NCI-H1436 treated with DMSO at 0.1 percent for 48 hours (cell line): ENCODE measurements around the gene ARL15.

Experiments used
- DNase-seq: peaks from one replicate; lab custom pipeline; 2025; lab: John Stamatoyannopoulos, UW

The ARL15 gene

GRCh38 chr5:54030981-54031380 is 279.4 kb downstream of the ARL15 start:
- DNase-seq = no peak

DNA sequence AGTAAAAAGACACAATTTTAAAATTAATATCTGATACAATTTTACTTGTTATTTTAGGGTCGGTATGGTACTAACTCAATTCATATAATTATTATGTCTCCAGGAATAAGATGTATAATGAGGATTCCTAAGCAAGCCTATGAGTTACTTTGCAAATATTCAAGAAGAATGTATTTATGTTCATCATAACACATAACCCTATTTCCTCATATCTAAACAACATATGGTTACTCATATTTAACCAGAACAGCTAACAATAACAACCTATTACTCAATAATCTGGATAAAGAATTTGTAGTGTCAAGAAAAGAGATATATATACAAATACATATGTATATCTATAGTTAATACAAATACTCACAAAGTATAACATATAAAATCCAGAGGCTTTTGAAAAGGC is 285.9 kb downstream of the ARL15 start:
- DNase-seq = no peak

- no peak for DNase-seq
Measured at GRCh38 chr5:54022223-54022622, 288.1 kb downstream of the ARL15 start.

GRCh38 chr5:54021431-54022164 is 288.8 kb downstream of the ARL15 start:
- no peak for DNase-seq

DNA sequence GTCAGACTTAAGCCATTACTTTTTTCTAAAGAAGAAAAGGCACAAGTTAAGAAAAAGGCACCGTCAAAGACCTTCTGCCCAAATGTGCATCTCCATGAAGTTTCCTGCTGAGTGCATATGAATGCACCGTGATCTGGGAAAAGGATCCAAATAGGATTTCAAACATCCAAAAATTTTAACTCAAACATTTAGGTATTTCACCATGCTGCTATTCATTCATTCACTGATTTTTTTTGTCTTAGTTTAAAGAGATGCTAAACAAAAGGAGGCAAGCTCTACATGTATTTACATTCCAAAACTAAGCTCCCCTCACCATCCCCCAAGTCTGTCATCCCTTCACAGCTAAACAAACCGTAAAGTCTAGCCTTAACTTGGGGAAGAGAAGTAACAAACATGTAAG is 291.9 kb downstream of the ARL15 start:
- DNase-seq = no peak

DNA sequence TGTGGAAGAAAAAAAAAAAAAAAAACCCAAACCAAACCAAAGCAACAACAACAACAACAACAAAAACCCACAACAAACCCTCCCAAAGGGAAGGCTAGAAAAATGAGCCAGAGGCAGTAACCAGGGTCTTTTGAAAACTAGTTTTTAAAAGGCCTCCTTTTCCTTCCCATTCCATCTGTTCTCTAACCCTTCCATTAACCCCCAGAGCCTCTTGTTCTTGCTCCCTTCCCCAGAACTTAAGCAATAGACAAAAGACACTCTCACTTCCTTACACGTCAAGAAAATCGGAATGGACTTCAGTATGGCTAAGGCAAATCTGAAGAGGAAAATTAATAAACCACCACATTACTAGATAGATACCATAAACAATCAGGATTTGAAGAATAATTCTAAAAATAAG is 292.8 kb downstream of the ARL15 start:
- no peak for DNase-seq

DNA sequence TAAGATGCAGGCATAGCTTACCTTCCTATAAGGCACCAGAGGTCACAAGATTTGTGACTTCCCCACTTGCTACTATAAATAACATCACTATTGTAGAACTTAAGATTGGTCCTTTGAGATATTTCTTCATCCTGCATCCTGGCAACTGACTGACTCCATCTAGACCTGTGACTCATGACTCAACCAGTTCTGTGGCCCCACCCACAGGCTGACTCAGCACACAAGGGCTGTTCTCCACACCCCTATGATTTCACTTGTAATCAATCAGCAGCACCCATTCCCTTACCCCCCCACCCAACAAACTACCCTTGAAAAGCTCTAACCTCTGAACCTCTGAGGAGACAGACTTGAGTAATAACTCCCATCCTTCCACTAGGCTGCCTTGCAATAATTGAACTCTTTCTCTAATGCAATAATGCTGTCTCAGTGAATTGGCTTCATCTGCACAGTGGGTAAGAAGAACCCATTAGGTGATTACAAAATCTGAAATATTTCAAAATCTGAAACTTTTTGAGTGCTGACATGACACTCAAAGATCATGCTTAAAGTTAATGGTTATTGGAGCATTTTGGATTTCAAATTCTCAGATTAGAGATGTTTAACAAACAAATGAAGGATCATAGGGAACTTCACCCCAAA is 296.7 kb downstream of the ARL15 start:
- no peak for DNase-seq

DNA sequence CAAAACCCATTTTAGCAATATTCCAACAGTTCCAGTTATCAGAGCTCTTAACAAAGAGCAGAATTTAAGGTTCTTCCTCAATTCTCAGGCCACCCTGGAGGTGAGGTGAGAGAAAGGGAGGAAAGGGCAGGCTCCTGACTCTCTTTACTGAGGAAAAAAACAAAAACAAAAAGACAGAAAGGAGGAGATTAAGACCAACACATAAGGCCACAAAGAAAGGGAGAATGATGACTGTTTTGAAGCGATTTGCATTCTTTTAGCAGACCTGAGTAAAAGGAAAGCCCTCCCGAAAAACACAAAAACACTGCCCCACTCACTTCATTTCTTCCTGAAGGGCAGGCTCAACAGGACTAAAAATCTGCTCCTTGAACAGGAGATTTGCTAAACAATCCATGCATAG is 300.5 kb downstream of the ARL15 start:
- DNase-seq = no peak

GRCh38 chr5:54009357-54009756 is 301.0 kb downstream of the ARL15 start:
- DNase-seq = no peak

DNA sequence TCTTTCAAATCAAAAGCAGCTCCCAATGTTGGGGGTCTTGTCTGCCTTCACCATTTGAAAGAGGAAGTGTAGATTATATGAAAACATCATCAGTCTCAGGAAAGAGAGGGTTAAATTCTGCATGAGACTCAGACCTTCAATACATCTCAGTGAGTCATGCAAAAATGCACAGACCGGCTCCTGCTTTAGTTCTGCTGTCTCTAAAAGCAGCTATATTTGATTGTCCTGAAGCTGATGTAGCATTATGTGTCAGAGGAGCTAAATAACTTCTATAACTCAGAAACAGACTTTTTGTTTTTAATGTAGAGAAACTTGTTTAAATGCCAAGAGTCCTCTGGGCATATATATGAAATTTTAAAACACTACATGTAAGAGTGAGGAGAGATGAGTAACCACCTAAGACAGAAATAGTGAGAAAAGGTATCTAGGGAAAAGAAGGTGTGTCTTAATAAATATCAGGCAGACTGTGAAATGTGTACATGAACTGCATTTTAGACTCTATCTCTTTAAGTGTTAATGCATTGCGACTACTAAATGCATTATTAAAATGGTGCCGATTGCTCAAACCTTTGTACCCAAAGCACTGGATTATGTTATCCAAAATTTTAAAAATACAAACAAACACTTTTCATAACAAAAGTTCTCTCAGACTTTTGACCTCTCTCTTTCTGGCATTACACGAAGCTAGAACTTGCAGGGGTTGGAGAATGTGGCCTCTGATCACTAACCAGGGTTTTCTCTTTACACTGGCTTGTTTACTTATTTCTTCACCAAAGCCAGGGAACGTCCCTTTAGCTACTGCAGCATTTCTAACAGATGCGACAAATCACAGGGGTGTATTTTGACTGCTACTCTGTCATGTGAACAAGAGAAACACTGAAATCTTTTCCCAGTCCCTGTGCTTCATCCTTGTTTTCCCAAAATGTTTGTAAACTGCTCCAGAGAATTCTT is 302.3 kb downstream of the ARL15 start:
- no peak for DNase-seq

GRCh38 chr5:54004697-54005096 is 305.7 kb downstream of the ARL15 start:
- no peak for DNase-seq

- no peak for DNase-seq
Measured at GRCh38 chr5:54002779-54003178, 307.6 kb downstream of the ARL15 start.

GRCh38 chr5:54001976-54002775 is 308.2 kb downstream of the ARL15 start:
- DNase-seq = no peak

DNA sequence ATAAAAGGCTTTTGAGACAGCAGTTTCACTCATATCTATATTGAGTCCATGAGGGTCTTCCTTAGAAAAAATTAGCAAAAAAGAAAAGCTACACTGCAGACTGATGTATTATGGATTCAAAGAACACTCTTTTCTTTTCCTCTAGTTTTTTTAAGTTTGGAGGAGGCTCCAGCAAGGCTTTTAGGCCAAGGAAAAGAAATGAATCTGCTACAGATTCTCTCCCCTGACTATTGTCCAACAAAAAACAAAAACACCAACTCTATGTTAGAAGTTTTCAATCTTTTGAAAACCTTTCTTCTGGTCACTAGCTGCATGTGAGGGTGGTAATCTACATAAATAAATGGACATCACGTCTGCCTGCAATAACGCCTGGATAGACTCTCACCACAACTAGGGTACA is 310.4 kb downstream of the ARL15 start:
- DNase-seq = no peak

- DNase-seq = no peak
Measured at GRCh38 chr5:53997736-53998627, 312.4 kb downstream of the ARL15 start.

DNA sequence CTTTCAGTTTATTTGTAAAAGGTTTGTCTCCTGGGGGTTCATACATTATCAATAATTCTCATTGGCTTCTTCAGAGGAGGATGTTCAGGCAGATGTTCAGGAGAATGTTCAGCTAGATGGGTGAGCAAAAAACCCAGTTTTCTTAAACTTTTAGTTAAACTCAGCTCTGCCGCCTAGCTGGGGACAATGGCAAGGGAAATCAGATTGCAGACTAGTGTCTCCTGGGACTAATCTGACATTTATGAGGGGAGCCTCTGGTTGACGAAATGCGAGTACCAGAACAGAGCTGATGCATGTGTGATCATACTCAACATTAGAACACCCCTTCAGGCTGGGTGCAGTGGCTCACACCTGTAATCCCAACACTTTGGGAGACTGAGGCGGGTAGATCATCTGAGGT is 314.4 kb downstream of the ARL15 start:
- no peak for DNase-seq

GRCh38 chr5:53994148-53994547 is 316.2 kb downstream of the ARL15 start:
- DNase-seq = no peak

DNA sequence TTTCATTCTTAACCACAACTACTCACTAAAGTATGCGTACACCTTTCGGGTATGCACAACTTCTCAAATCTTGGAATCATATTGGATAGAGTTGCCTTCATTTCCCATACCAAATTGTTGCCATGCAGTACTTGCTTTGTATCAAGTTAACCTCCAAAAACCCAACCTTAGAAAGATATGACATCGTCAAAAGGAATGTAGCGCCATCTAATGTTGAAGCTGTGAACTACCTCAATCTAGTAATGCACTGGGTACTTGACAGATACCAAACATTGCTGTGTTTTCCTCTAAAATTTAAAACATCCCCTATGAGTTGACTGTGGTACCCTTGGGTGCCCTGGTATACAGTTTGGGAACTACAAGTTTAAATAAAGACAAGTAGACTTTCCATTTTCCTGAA is 318.4 kb downstream of the ARL15 start:
- no peak for DNase-seq

- DNase-seq = no peak
Measured at GRCh38 chr5:53987101-53987500, 323.3 kb downstream of the ARL15 start.

- DNase-seq = no peak
Measured at GRCh38 chr5:53985796-53986195, 324.6 kb downstream of the ARL15 start.

DNA sequence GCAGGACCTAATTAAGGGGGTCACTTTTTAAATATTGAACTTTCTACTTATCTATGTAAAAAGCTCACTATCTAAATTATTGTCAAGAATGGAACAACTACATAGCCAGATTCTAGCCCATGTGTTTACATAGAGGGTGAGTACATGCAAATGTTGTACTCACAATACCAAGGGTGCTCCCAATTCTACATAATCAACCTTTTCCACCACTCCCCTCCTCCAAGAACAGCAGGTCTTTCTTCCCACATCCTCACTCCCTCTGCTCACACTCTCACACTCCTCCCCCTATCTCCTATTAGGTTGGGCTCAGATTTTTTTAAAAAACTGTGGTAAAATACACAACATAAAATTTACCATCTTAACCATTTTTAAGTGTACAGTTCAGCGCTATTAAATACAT is 325.4 kb downstream of the ARL15 start:
- no peak for DNase-seq
